Measurements from ENCODE around the gene GRIK4.

The GRIK4 gene

GRCh38 chr11:120658071-120658423 lies 146.5 kb downstream of the GRIK4 start:
- no peak for TF ChIP-seq CTCF (IDR thresholded peaks at IDR 0.05; ENCODE audit: low read depth, low read length)
- no peak for DNase-seq (ENCODE audit: low read depth in 2 of 2)
- no peak overlapping the region for H3K4me3 ChIP-seq (replicated peaks in 1 of 2; ENCODE audit: low read depth in 2 of 2, low read length in 2 of 2)

GRCh38 chr11:120659076-120659475 lies 147.5 kb downstream of the GRIK4 start:
- no peak overlapping the region for H3K4me3 ChIP-seq (replicated peaks in 1 of 2; ENCODE audit: low read depth in 2 of 2, low read length in 2 of 2)
- TF ChIP-seq CTCF (IDR thresholded peaks at IDR 0.05; ENCODE audit: low read depth, low read length): no peak
- no peak for DNase-seq (ENCODE audit: low read depth in 2 of 2)

GRCh38 chr11:120660024-120660565 lies 148.5 kb downstream of the GRIK4 start:
- peak; percentile 10 to 25 for DNase-seq (ENCODE audit: low read depth in 2 of 2)
- no peak overlapping the region for H3K4me3 ChIP-seq (replicated peaks in 1 of 2; ENCODE audit: low read depth in 2 of 2, low read length in 2 of 2)
- peak; percentile 26 for TF ChIP-seq CTCF (IDR thresholded peaks at IDR 0.05; ENCODE audit: low read depth, low read length)

- DNase-seq (ENCODE audit: low read depth in 2 of 2): no peak
- no peak overlapping the region for H3K4me3 ChIP-seq (replicated peaks in 1 of 2; ENCODE audit: low read depth in 2 of 2, low read length in 2 of 2)
- no peak for TF ChIP-seq CTCF (IDR thresholded peaks at IDR 0.05; ENCODE audit: low read depth, low read length)
Measured at GRCh38 chr11:120662071-120662676, 150.6 kb downstream of the GRIK4 start.

- H3K4me3 ChIP-seq (replicated peaks in 1 of 2; ENCODE audit: low read depth in 2 of 2, low read length in 2 of 2): no peak overlapping the region
- no peak for TF ChIP-seq CTCF (IDR thresholded peaks at IDR 0.05; ENCODE audit: low read depth, low read length)
- DNase-seq (ENCODE audit: low read depth in 2 of 2): no peak
Measured at GRCh38 chr11:120663142-120663541, 151.6 kb downstream of the GRIK4 start.

DNA sequence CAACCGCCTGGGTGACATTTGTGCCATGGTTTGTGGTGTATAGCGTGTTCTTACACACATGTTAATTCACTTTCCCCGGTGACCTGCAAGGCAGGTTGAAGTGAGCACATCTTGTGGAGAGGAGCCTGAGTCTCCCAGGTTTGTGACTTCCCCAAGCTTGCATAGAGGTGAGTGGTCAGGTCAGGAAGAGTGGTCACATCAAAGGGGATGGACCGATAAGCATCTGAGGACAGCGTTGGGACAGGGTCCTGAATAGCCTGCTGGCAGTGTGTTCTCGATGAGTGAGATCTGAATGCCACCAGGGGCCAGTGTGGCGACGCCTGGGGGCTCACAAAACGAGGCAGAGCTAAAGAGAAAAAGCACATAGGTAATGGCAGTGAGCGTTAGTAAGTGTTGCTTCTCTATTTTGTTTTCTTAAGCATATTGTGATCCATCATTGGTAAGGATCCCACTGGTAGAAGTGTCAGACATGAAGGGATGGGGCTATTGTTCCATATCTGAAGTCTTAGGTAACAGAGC lies 154.6 kb downstream of the GRIK4 start:
- TF ChIP-seq CTCF (IDR thresholded peaks at IDR 0.05; ENCODE audit: low read depth, low read length): no peak
- H3K4me3 ChIP-seq (replicated peaks in 1 of 2; ENCODE audit: low read depth in 2 of 2, low read length in 2 of 2): no peak overlapping the region
- no peak for DNase-seq (ENCODE audit: low read depth in 2 of 2)

All from cardiac fibroblast (primary cell).